HFF-Myc (cell line): ENCODE results near the gene GHRL.

Experiments used
- DNase-seq: peaks from one replicate; pipeline ENCODE4 v3.0.0-alpha.2; 2011; ENCODE audit warnings: low read depth; ENCODE audit errors: extremely low read depth
- H3K4me3 ChIP-seq: replicated peaks from 2 replicates; pipeline ENCODE4 v1.5.1; 2011; ENCODE audit warnings: low read depth, mild to moderate bottlenecking, control low read depth, low read length
- CTCF ChIP-seq: IDR thresholded peaks from 2 replicates; pipeline ENCODE4 v1.5.1; 2012; ENCODE audit warnings: mild to moderate bottlenecking, low read depth, low read length, control low read depth; ENCODE audit errors: missing control alignments

Gene GHRL

GRCh38 chr3:10338164-10338470, 45.4 kb upstream of the GHRL start:
- TF ChIP-seq CTCF, result no peak
- no peak for DNase-seq
- H3K4me3 ChIP-seq, result no peak overlapping the region

- no peak for TF ChIP-seq CTCF
- DNase-seq, result no peak
These were observed 44.8 kb upstream of the GHRL start for GRCh38 chr3:10337323-10338163.

DNA sequence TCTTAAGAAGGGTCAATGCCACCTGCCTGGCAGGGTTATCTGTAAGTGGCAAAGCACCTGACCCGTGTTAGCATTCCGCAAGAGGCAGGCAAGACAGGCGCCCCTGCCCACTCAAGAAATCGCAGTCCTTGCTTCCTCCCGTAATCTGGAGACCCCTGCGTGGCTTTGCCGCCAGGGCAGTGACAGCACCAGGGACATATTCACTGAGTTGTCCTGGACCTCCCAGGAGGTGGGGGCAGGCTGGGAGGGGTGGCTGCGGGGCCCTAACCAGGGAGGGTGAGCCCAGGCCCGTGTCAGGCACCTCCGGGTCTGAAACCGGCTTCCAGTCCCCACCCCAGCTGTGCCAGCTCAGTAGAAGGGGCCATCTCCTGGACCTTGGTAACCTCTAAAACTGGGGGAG, 44.0 kb upstream of the GHRL start:
- no peak overlapping the region for H3K4me3 ChIP-seq
- TF ChIP-seq CTCF, result no peak
- no peak for DNase-seq

More at GRCh38 chr3:10337323-10338163, 44.8 kb upstream of the GHRL start:
- no peak overlapping the region for H3K4me3 ChIP-seq

DNA sequence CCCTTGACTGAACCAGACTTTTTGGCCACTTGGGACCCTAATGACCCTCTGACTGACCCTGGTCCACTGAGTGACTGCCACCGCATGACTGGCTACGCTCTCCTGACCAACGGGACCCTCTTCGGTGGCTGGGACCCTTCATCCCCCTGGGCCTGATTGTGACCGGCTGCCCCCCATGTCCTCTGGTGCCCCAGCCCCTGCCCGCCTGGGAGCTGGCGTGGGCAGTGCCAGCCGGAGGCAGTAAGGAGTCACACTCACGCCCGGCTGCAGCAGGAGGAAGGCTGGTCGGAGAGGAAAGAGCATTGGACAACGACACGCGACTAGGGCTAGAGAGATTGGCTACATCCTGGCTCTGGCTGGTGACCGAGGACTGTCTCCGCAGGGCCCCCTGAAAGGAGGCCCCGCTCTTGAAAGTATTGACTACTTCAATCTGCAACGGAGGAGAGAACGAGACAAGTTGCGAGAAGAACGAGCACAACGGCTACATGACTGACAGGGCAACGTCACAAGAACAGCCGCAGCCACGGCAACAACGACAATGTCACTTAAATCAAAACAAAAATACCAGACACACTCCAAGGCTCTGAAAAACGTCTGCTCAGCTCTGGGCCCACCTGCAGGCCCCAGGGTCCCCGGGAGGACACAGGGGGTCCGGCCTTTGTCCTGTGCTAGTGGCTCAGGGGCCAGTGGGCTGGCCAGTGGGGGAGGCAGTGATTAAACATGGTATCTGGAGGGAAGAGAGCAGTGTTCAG, 43.3 kb upstream of the GHRL start:
- no peak for TF ChIP-seq CTCF
- DNase-seq, result no peak
- no peak overlapping the region for H3K4me3 ChIP-seq

DNA sequence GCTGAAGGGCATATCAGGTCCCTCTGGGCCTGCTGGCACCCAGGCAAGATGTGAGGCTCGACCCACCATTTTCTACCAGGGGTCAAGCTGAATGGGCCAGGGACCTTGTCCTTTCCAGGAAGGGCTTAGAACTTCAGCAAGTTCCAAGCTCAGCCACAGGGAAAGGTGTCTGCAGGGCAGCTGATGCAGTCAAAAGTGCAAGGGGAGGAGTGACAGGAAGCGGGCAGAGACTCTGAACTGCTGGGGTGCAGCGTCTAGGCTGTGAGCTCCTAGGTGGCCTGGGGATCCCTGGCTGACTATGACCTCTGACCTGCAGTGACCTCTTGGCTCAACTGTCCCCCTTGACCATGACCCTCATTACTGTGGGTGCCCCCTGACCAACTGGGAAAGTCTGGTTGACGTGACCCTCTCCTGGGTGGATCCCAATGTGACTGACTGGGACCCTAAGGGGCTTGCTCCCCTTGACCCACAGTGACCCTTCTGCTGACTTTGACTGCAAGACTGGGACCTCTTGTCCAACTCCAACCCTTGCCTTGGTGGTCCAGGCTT, 42.5 kb upstream of the GHRL start:
- DNase-seq, result no peak
- H3K4me3 ChIP-seq, result no peak overlapping the region
- TF ChIP-seq CTCF, result no peak

- no peak overlapping the region for H3K4me3 ChIP-seq
- no peak for DNase-seq
- peak; percentile 24 for TF ChIP-seq CTCF
These were observed 41.7 kb upstream of the GHRL start for GRCh38 chr3:10334459-10334858.
